HG03108 (cell line): ENCODE results near the gene MEP1A.

Source experiments
- ATAC-seq: cut with Tn5 transposase; IDR thresholded peaks from one replicate; pipeline ENCODE4 v1.9.1; 2021; ENCODE audit warnings: moderate library complexity; ENCODE audit not compliant: unreplicated experiment

Gene MEP1A

DNA sequence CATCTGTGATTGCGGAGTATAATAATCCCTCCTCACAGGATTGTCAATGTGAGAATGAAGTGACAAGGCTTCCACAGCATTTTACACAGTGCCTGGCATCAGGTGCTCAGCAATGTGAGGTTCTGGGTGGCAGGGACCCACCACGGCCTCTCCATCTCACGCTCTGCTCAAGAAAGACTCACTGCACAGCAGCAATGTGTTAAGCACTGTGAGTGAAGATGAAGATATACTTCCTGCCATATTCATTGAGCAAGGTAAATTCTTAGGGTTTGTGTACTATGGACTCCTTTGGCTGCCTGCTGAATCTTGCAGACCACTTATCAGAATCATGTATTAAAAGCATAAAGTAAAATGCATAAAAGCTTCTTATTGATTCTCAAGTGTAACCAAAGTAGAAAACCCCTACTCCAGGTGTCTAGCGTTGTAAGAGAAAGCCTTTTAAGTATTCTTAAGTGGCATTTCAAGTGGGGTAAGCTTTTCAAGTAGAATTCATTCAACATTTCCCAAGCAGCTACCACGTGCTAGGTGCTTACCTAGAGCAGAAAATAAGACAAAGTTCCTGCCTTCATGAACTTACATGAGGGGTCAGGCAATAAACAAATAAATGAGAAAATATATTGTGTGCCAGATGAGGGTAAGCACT, 17.0 kb upstream of the MEP1A start:
- no peak for ATAC-seq

DNA sequence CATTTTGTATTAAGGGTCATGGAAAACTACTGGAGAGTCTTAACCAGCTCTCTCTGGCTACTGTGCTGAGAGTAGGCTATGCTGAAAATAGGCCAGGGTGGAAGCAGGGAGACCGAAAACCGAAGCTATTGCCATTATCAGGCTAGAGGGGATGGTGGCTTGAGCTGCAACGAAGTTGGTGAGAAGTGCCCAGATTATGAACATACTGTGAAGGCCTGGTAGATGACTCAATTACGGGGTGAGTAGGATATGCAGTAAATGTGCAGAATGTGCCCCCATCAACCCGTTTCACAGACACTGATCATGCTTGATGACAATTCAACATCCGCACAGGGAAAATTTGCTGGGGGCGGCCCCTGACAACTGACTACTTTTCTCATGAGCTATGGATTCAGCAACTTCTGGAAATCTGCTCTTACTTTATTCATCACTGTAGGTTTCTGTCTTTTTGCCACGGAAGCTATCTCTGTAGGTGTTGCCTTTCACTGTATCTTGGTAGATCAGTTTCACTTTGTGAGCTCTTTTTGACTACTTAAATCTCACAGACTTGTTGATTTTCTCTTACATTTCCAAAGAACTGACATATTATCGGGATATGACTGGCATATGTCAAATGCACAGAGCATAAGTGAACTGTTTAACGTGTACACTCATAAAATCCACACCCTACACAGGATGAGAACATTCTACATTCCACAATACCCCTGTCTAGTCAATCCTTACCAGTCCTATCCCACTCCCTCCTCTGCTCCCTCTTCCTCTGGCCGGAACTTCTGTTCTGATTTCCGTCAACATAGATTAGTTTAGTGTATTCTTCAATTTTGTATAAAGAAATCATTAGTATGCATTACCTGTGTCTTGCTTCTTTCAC, 15.5 kb upstream of the MEP1A start:
- ATAC-seq = no peak

DNA sequence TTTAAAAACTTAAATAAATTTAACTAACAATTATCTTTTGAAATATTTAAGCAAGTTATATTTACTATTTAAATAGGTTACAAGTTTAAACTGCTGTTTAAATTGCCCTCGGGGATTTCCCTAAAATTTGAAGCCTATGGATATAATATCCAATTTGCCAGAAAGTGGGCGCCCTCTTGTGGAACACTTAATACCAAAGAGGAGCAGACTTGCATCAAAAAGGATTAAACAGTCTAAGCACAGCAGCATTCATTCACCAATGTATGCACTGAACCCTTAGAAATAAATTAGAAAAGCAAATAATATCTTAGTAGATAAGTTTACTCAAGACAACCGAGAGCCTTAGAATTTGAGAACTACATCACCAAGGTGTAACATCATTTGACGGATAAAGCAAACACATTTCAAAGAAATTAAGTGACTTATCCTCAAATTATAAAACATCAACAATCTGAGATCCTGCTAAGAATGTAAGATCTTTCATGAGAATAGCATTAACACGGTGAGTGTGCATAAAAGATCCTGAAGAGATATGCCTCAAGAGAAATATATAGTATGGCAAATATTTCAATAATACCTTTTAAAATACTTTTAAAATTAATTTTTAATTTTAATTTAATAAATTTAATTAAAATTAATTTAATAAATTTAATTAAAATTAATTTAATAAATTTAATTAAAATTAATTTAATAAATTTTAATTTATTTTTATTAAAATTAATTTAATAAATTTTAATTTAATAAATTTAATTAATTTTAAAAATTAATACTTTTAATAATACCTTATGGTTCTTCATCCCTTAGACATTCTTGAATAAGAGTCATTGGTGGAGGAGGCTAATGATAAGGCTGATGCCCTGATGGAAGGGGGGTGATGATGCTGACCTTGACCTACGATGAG, 11.5 kb upstream of the MEP1A start:
- no peak for ATAC-seq

DNA sequence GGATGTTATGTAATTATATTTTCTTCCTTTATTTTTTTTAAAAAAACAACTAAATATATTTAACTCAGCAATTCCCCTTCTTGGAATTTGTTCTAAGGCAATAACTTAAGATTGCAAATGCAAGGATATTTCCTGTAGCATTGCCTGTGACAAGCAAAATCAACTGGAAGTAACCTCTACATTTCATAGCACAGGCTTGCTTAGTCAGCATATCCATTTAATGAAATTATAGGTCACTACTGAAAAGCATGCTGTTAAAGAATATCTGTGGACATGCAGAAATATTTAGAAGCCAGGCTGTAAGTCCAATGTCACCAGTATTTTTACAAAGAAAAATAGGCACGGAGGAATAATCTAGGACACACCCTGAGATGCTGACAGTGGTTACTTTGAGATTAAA, 8.7 kb upstream of the MEP1A start:
- ATAC-seq = no peak

DNA sequence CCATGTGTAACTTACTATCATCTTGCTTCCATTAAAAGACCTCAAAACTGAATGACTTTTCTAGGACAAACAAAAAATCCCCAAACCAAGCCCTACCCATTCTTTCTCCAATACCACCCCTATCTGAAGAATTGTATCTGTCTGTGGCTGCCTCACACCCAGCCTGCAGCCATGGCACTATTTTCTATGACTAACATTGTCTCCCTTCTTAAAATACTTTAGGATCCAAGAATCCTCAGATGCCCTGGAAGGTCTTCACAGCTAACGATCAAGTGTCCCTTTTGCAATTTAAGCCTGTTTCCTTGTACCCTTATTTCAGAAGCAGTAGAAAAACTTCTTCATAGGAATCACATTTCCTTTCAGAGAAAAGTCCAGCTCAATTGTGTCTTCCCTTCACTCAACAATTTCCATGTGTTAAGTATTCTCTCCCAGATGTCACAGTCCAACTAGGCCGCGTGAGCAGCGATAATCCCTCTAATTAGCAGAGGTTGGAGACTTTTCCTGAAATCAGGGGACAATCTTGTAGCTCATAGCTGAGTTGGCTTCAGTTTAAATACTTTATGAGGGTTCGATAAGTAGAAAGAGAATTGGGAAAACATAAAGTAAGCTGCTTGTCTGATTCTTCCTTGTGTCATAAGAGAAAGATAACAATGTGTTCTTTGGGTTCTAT, 5.2 kb upstream of the MEP1A start:
- ATAC-seq = no peak

DNA sequence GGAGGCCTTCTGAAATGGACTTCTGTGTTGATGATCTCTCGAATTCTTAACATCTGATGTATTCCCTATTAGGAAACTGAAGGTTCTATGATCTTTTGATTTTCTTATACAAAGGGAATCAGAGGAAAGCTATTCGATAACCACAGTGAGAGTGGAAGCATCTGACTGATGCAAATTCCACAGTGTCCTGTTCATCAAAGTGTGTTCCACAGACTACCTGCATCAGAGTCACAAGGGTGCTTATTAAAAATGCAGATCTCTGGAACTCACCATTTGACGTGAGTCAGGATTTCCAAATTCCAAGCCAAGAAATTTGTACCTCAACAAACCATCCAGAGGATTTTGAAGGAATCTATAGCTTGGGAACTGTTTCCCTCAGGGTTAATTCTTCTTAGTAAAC, 4.4 kb upstream of the MEP1A start:
- ATAC-seq = no peak

DNA sequence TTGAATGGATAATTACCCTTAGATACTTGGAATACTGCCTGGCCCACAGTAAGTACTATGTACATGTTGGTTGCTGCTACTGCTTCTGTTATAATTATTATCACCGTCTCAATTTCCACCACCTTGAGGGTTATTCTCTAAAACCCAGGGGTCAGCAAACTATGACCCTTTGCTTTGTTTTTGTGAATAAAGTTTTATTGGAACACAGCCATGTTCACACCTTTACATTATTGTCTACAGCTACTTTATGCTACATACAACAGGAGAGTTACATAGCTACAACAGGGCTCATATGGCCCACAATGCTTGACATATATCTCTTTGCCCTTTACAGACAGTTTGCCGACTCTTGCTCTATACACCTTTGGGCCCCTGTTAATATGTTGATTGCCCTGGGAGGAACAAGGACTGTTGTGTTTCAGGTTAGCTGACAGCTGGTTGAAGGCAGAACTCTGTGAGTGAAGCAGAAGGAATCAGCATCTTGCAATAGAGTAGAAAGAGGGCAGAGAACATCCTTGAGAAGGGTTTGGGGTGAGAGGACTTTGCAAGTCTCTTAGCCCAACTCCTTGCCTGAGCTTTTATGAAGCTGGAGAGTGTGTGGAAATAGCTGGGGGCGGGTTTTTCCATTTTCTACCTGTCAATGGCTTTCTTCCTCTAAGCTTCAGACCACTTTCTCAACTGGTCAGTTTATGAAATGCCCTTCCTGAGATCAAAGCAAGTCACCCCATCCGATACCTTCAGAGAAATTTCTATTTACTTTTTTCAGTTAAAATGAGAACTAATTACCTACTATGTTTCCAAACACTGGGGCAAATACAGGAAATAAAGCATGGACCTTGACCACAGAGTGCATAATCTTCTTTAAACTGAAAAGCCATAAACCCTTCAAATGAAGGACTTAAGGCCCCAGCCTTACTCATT, 3.5 kb upstream of the MEP1A start:
- ATAC-seq = no peak

DNA sequence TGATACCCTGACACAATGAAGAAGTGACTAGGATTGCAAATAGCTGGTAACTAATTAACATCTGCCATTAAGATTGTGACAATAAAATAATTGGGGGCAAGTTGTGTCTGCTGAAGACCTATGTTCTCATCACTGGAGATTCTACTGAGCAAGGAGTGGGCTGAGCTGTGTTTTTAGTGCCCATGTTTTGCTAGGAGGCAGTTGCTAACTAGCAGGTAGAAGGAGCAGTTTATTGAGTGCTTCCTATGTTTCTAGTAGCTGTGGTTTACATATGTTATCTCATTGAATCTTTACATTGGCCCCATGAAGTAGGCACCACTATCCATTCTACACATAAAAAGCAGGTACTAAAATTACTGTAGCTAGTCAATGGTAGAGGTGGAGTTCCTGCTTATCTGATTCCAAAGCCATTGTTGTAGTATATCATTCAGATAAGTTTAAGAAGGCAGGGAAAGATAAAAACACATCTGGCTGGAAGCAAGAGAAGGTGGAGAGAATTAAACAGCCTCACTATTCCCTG, 2.8 kb upstream of the MEP1A start:
- no peak for ATAC-seq

DNA sequence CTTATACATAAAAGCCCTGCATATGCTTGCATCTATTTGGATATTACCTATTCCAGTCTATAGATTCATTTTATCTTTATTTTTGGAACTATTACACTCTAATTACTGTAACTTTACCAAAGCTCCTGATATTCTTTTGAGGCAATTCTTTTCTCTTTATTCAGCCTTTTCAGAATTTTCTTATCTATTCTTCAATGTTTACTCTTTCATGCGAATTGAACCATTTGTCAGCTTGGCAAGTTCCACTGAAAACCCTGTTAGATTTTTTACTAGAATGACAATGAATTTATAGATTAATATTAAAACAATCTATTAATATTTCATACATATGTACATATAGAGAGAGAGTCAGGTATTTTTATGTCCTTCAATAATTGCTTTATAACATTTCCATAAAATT, 554 bp upstream of the MEP1A start:
- ATAC-seq = no peak

DNA sequence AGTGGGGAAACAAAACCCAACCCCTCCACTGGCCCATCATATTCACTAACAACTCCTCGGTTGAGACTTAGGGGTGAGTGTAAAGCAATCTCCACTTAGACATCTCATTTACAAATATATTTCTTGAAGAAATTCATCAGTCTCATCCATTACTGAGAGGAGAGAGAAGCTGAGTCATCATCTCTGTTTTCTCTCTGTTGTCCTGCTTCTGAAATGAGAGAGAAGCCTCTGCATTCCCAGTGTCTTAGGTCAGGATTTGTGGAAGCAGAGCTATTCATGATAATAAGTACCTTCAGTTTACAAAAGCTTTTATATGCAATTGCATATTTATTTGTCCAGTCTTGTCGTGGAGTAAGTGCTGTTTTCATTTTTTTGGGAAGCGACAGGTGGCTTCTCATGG, 879 bp downstream of the MEP1A start:
- no peak for ATAC-seq

DNA sequence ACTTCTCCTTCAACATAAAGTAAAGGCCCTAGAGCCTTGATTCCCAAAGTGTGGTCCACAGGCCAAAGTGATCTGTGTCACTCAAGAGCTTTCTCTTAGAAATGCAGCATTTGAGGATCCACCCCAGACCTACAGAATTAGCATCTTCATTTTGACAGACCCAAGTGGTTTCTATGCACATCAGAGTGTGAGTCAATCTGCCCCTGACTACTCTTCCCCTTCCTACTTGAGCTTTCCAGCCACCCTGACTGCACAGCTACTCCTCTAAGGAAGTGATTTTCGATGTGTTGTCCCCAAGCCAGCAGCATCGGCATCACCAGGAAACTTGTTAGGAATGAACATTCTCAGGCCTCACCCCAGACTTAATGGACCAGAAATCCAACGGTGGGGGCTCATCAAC, 2.6 kb downstream of the MEP1A start:
- ATAC-seq = no peak

DNA sequence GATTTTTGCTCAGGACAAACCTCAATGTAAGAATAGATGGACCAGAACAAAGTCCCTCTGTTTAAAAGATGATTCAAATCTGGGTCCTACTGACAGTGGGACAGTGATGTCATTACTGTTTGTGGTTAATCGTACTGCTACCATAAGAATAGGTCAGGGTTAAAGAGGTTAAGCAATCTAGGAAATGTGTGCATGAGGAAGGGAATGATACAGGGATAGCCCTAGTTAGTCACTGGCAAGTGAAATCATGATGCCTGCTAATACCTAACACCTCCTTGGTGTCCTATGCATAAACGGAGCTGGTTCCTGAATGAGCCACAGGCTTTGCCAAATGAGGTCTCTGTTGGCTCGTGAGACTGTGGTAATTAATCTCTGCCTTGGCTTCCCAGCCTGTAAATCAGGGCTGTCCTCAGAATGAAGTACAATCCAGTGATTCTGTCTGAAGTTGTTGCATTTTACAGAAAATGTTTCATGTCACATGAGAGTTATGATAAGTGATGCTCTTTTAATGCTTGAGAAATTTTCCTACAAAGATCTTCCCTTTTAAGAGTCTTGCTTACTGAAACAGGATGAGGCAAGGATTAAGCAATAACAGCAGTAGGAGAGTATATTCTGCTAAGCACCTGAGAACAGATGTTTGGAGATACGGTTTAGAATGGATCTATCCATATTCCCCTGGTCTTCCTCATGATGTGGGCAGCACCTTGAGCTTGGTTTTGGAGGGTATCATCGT, 3.8 kb downstream of the MEP1A start:
- ATAC-seq = no peak

DNA sequence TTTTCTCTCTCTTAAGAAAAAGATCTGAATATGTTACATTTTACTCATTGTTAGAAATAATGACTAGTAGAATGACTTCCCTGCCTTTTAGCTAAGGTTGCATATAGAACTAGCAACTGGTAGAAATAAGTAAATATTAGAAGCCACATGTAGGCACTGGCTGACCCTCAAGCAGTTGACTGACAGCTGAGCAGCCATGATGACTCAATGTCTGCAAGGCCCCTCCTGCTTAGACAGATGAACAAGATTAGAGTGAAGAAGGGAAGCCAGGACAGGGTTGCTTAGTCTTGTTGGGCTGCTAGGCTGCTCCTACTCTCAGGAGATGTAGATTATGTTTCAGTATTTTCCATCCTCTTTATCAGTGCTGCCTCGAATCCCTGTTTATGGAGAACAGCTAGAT, 6.5 kb downstream of the MEP1A start:
- ATAC-seq = no peak

DNA sequence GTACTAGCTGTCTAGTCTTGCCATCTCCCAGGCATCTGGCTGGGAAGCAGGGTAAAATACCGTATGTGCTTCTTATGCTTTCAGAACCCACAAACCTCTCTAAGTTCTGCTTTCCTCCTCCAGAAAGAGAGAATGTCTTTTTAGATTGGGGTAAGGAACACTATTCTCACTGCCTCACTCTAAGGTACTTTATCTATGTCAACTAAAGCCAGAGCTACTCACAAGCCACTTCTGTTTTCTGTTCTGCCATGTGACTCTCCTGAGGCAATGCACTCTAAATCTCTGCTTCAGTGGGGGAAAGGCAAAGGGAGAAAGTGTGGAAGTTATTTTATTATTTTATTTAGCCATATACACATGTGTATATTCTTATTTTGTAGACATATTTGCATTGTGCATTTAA, 15.6 kb downstream of the MEP1A start:
- ATAC-seq = no peak

DNA sequence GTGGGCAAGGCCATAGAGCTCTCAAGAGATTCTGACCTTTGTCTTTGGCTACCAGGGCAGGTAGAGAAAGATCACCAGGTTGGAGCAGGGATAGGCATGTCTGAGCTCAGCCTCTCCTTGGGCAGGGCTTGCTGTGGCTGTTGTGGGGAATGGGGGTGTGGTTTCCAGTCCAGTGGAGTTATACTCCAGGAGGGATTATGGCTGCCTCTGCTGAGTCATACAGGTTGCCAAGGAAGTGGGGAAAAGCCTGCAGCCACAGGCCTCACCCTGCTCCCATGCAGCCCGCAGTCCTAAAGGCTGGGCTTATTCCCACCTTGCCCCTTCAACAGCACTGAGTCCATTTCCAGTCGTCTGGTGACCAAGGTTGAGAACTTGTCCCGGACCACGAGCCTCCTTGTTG, 21.9 kb downstream of the MEP1A start:
- ATAC-seq = no peak

DNA sequence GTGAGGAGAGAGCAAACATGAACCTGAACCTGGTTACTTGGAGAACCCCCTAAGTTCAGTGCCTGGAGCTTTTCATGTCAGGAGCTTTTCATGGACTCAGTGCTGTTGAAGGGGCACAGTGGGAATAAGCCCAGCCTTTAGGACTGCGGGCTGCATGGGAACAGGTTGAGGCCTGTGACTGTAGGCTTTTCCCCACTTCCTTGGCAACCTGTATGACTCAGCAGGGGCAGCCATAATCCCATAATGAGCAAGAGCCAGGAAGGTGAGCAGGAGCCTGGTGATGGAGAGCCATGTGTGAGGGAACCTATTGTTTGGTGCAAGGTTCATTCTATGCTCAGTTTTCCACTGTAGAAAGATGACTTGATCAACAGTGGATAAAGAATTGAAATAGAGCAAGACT, 23.4 kb downstream of the MEP1A start:
- no peak for ATAC-seq

DNA sequence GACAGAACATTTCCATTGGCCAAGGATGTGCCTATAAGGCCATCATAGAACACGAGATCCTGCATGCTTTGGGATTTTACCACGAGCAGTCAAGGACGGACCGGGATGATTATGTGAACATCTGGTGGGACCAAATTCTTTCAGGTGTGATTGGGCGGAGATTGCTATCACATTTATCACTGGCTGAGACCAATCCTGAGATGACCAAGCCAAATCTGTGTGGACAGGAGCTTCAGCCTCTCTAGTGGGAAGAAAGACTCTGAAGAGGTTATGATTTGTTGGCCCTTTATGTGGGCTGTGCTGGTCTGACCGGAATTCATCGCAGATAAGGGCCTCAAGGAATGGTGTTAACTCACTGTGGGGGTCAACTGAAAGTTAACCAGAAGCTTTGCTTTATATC, 26.4 kb downstream of the MEP1A start:
- no peak for ATAC-seq

DNA sequence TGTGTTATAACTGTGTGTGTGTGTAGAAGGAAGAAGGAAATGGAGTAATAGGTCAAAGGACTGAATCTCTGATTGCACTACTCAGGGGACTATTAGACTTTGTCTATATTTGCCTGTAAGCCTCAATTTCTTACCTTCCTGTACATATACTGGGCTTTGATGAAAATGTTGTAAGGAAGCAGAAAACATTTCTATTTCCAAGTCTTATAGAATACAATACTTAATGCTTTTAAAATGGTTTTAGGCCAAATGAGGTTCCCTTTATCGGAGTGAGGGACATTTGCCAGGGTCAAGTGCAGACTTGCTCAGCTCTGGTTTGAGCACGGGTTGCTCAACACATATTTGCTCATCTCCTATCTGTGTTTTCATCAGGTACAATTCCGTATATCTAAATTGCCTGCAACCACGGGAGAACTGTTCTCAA, 28.3 kb downstream of the MEP1A start:
- ATAC-seq = no peak

DNA sequence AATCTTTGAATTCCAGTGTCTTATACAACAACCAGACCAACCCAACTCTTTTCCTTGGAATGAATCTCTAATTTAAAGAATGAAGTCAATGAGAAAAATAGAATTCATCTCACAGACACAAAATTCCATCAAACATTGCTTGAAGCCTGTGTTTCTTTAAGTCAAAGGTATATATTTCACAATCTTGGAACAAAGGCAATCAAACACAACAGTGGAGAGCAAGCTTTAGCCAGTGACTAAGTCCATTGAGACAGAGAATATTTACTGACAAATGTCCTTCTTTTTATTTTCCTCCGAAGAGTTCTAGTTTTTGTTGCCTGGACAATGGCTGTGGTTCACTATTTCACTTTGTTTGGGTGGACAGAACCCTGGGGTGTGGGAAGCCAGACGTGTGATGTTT, 35.8 kb downstream of the MEP1A start:
- no peak for ATAC-seq
